HG03342 (cell line): ENCODE results near the gene LRRC57.
A peak's percentile ranks its signal among the peaks of the same experiment; 100 is the strongest.
"Not testable (repeated sequence)": the region's sequence is repeated elsewhere in the genome, so short reads cannot be mapped to it uniquely, and the experiment has no call there.

Experiments
- ATAC-seq: cut with Tn5 transposase; IDR thresholded peaks from one replicate; pipeline ENCODE4 v1.9.1; 2021; ENCODE audit warnings: mild to moderate bottlenecking, moderate library complexity; ENCODE audit not compliant: unreplicated experiment

LRRC57 gene

DNA sequence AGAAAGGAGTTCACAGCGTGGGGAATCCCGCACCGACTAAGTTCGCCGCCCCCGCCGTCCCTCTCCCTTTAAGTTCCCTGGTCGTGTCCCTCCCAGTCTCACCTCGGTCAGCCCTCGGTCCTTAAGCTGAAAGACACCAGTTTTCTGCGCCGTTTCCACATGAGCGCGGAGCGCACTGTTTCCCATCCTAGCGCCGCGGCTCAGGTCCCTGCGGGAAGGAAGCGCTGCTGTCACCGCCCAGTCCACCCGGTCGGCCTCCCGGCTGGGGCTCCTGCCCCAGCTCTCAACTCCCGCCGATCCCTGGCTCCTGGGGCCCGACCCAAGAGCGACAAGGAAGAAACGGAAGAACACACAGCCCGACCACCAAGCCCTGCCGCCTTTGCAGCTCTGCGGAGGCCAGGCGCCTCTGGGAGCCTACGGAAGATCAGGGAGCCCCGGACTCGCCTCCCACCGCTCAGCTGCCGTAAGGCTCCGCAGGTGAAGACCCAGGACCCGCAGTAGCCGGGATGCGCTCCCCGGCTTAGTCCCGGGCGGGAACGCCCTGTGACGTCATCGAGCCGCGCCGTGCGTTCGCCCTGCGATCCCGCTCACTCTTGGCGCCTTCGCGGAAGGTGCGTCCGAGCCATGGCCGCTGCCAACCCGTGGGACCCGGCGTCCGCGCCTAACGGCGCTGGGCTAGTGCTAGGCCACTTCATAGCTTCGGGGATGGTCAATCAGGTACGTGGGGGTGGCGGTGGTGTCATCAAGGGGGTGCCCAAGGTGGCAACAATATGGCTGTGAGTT is at the start of gene LRRC57, which contains the start of gene HAUS2:
Gene LRRC57, minus strand, starts transcription at position 545 of the 783 bp plus-strand sequence. Its CDS starts 359 bp downstream, at position 186.
Gene HAUS2, plus strand, starts transcription at position 590 of the 783 bp plus-strand sequence. Its CDS starts 35 bp downstream, at position 625.
- peak; percentile 70 for ATAC-seq

- ATAC-seq = no peak
Observed at GRCh38 chr15:42595626-42596240, 47.1 kb upstream of the LRRC57 start.

GRCh38 chr15:42594095-42594494 is 45.5 kb upstream of the LRRC57 start:
- no peak for ATAC-seq

DNA sequence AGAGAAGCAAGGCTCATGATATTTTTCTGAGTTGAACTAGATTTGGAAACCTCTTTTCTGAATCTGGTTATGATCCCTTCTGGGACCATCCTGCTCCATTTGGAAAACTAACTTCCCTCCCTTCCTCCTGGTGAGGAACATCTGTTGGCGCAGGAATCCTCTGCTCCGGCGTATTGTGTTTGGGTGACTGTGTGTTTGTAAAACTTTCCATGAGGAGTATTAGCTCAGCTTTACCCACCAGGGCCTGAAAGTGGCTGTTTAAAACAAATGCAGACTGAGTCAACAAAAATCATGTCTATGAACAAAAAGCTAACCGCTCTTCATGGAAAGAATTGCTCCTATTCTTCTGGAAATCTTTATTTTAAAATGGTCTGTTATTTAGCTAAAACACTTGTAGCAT is 44.5 kb upstream of the LRRC57 start:
- no peak for ATAC-seq

GRCh38 chr15:42592716-42593115 is 44.1 kb upstream of the LRRC57 start:
- ATAC-seq = no peak

GRCh38 chr15:42591238-42591934 is 42.8 kb upstream of the LRRC57 start:
- ATAC-seq = no peak

GRCh38 chr15:42590619-42591237 is 42.1 kb upstream of the LRRC57 start:
- ATAC-seq = no peak

DNA sequence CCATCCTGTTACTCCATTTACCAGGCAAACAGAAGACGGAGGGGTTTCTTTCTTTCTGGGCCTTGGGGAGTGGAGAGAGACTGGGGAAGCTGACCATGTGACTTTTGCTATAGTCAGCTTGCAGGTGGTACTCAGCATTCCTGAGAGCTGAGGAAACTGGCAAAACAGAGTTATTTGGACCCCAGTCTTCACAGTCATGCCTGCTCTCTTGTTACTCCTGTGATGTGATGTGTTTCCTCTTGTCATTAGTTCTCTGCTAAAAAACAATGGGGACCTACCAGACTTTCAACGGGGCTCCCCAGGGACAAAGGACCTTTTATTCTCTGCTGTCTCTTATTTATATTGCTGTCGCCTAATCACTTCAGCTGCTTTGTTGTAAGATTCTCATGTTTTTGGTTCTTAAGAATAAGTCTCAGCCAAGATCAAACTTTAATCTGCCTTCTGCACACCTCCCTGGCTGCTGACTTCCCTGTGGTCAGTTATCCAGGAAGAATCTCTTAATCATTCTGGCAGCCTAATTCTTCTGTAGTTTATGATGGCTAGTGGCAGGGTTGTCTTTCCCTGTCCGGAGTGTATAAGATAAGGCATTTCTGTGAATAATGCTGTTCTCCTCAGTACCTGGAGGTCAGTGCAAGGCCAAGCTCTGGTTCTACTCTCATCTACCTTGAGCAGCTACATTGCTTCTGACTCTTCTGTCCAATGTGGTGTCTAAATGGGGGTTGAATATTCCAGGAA is 35.6 kb upstream of the LRRC57 start:
- ATAC-seq = no peak

- ATAC-seq = no peak
Observed at GRCh38 chr15:42582569-42583375, 34.2 kb upstream of the LRRC57 start.

- peak; percentile 55 for ATAC-seq
Observed at GRCh38 chr15:42581272-42581730, 32.7 kb upstream of the LRRC57 start.

- no peak for ATAC-seq
Observed at GRCh38 chr15:42578984-42579537, 30.5 kb upstream of the LRRC57 start.

DNA sequence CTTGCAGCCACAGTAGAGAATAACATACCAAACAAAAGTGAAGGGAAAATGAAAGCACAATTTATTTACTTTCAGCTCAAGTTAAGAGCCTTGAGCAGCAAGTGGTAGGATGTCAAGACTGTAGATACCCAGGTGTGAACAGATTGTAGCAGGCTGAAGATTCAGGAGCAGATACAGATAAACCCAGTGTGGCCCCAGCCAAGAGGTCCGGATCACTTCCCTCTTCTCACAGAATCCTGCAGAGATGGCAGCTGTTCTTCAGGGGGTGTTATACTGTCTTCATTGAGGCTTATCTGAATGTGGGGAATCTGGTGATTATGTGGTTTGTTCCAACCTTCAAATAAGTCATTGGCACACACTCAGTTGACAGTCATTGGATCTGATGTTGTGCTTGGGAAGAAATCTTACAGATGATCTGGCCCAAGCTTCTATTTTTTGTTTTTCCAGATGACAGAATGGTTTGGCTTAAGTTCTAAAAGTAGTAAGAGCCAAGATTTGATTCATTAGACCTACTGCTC is 29.0 kb upstream of the LRRC57 start:
- ATAC-seq = no peak

GRCh38 chr15:42576776-42577175 is 28.2 kb upstream of the LRRC57 start:
- no peak for ATAC-seq

- ATAC-seq = no peak
Observed at GRCh38 chr15:42576040-42576594, 27.5 kb upstream of the LRRC57 start.

- peak; percentile 88 for ATAC-seq
Observed at GRCh38 chr15:42575188-42576039, 26.8 kb upstream of the LRRC57 start, which contains the start of gene STARD9. TSS of gene STARD9 (plus strand) at chr15:42575606. CDS start at chr15:42575716, 110 bp downstream.

GRCh38 chr15:42558739-42559138 is 10.1 kb upstream of the LRRC57 start:
- no peak for ATAC-seq

DNA sequence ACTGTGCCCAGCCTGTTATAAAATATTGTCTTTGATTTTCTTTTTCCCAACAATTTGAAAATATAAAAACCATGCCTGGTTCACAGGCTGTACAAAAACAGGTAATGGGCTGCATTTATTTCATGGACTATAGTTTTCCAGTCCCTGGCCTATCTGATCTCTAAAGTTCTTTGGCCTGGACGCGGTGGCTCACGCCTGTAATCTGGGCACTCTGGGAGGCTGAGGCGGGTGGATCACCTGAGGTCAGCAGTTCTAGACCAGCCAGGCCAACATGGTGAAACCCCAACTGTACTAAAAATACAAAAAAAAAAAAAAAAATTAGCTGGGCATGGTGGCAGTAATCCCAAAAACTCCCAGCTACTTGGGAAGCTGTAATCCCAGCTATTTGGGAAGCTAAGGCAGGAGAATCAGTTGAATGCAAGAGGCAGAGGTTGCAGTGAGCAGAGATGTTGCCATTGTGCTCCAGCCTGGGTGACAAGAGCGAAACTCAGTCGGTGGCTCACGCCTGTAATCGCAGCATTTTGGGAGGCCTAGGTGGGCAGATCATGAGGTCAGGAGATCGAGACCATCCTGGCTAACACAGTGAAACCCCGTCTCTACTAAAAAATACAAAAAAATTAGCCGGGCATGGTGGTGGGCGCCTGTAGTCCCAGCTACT is 8.1 kb upstream of the LRRC57 start:
- not testable (repeated sequence) for ATAC-seq
